ENCODE data around the gene AHI1.

The AHI1 gene

DNA sequence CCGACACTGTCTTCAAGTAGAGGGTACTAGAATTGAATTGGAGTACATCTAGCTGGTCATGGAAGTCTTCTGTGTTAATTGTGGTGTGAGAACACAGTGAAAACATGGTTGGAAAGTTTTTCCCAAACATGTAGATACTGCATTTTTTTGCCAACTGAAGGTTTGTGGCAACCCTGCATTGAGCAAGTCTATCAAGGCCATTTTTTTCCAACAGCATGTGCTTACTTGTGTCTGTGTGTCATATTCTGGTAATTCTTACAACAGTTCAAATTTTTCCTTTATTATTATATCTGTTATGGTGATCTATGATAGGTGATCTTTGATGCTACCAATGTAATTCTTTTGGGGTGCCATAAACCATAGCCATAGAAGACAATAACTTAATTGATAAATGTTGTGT is 169.4 kb downstream of the AHI1 start:
- H3K4me1 ChIP-seq (ENCODE audit: insufficient read depth, low read length) = peaks cover 68% of the 10 kb centered on the region
- DNase-seq (no peak), ATAC-seq (ENCODE audit: insufficient read depth, low read depth) (no peak)
- TF ChIP-seq CTCF (IDR thresholded peaks at IDR 0.05; ENCODE audit: borderline replicate concordance, extremely low read depth, low read length, poor library complexity, severe bottlenecking) (no peak), EZH2 (IDR thresholded peaks at IDR 0.05; ENCODE audit: borderline replicate concordance, low read depth, low read length, severe bottlenecking) (no peak)
- H3K27ac ChIP-seq (ENCODE audit: low read length) = peak overlapping the region; percentile 60
- H3K79me2 ChIP-seq (ENCODE audit: insufficient read depth, low read length) = no peaks in the 10 kb centered on the region
- no peak overlapping the region for H3K9ac ChIP-seq (ENCODE audit: low read depth, low read length)
- H4K20me1 ChIP-seq (ENCODE audit: insufficient read depth, low read length) = no peaks in the 10 kb centered on the region
- H2AFZ ChIP-seq (ENCODE audit: low read depth, low read length) = peak overlapping the region; percentile 34; the same call in 1 of the 2 replicates
- no peak overlapping the region for H3K4me2 ChIP-seq (ENCODE audit: insufficient read depth, low read length)
- H3K27me3 ChIP-seq (ENCODE audit: insufficient read depth, low read length, poor library complexity) = no peaks in the 10 kb centered on the region
- peaks cover 3% of the 10 kb centered on the region for H3K9me3 ChIP-seq (ENCODE audit: insufficient read depth, low read length, severe bottlenecking)
- no peaks in the 10 kb centered on the region for H3K36me3 ChIP-seq (ENCODE audit: insufficient read depth, low read length)
- no peak overlapping the region for H3K4me3 ChIP-seq (ENCODE audit: low read depth in 1 of 2, low read length in 2 of 2)

GRCh38 chr6:135325624-135326424 is 171.7 kb downstream of the AHI1 start:
- no peak for ATAC-seq (ENCODE audit: insufficient read depth, low read depth)
- Histone ChIP-seq H3K36me3 (ENCODE audit: insufficient read depth, low read length) (no peaks in the 10 kb centered on the region), H3K4me2 (ENCODE audit: insufficient read depth, low read length) (no peak overlapping the region), H3K79me2 (ENCODE audit: insufficient read depth, low read length) (peaks cover 6% of the 10 kb centered on the region), H3K4me1 (ENCODE audit: insufficient read depth, low read length) (peaks cover 84% of the 10 kb centered on the region), H3K4me3 (ENCODE audit: low read depth in 1 of 2, low read length in 2 of 2) (no peak overlapping the region), H3K9ac (ENCODE audit: low read depth, low read length) (no peak overlapping the region), H3K27ac (ENCODE audit: low read length) (peak overlapping the region; percentile 57), H3K27me3 (ENCODE audit: insufficient read depth, low read length, poor library complexity) (no peaks in the 10 kb centered on the region), H4K20me1 (ENCODE audit: insufficient read depth, low read length) (no peaks in the 10 kb centered on the region), H3K9me3 (ENCODE audit: insufficient read depth, low read length, severe bottlenecking) (peaks cover 3% of the 10 kb centered on the region), H2AFZ (ENCODE audit: low read depth, low read length) (no peak overlapping the region)
- no peak for TF ChIP-seq EZH2 (IDR thresholded peaks at IDR 0.05; ENCODE audit: borderline replicate concordance, low read depth, low read length, severe bottlenecking)
- no peak for TF ChIP-seq CTCF (IDR thresholded peaks at IDR 0.05; ENCODE audit: borderline replicate concordance, extremely low read depth, low read length, poor library complexity, severe bottlenecking)
- DNase-seq = no peak

DNA sequence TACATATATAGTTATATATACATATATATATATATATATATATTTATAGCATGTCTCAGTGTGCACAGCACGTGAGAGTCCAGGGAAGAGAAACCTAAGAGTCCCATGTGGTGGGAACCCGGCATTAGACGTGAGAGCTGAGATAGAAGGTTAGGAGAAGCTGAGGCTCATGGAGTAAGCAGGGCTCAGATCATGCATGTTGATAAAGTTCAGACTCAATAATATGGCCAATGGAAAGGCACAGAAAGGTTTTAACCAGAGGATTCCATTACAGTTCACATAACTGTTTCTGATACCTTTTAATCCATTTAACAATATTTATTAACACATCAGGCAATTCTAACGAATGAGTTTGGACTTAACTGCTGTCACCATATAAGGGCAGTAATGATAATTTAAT is 173.0 kb downstream of the AHI1 start:
- H3K4me2 ChIP-seq (ENCODE audit: insufficient read depth, low read length) = no peak overlapping the region
- ATAC-seq (ENCODE audit: insufficient read depth, low read depth) = no peak
- H3K79me2 ChIP-seq (ENCODE audit: insufficient read depth, low read length) = peaks cover 8% of the 10 kb centered on the region
- DNase-seq = no peak
- peaks cover 94% of the 10 kb centered on the region for H3K4me1 ChIP-seq (ENCODE audit: insufficient read depth, low read length)
- TF ChIP-seq EZH2 (IDR thresholded peaks at IDR 0.05; ENCODE audit: borderline replicate concordance, low read depth, low read length, severe bottlenecking) = no peak
- TF ChIP-seq CTCF (IDR thresholded peaks at IDR 0.05; ENCODE audit: borderline replicate concordance, extremely low read depth, low read length, poor library complexity, severe bottlenecking) = no peak
- H3K9me3 ChIP-seq (ENCODE audit: insufficient read depth, low read length, severe bottlenecking) = peaks cover 3% of the 10 kb centered on the region
- no peaks in the 10 kb centered on the region for H3K36me3 ChIP-seq (ENCODE audit: insufficient read depth, low read length)
- H3K4me3 ChIP-seq (ENCODE audit: low read depth in 1 of 2, low read length in 2 of 2) = no peak overlapping the region
- peak overlapping the region; percentile 72 for H3K27ac ChIP-seq (ENCODE audit: low read length)
- H2AFZ ChIP-seq (ENCODE audit: low read depth, low read length) = no peak overlapping the region
- H3K9ac ChIP-seq (ENCODE audit: low read depth, low read length) = no peak overlapping the region
- no peaks in the 10 kb centered on the region for H3K27me3 ChIP-seq (ENCODE audit: insufficient read depth, low read length, poor library complexity)
- no peaks in the 10 kb centered on the region for H4K20me1 ChIP-seq (ENCODE audit: insufficient read depth, low read length)
